Fibroblast of the aortic adventitia (primary cell): ENCODE measurements around the gene TEX29. TPM values are rescaled to one million over a fixed set of nuclear protein-coding genes. Genes with fewer than 3 reads are reported as not detected.

Source experiments
- DNase-seq: peaks from one replicate; pipeline ENCODE4 v3.0.0-alpha.2; 2010; ENCODE audit warnings: low read depth
- H3K4me3 ChIP-seq: 2 replicates; pipeline ENCODE4 v1.5.1; 2011; ENCODE audit warnings: low read depth, mild to moderate bottlenecking, control low read depth, low read length, moderate library complexity
- total RNA-seq: library from RNA; depleted of rRNA; stranded (reverse); fragments of >200 nt; gene quantifications from 2 replicates; pipeline ENCODE4 v1.2.3, GENCODE V29; 2012; ENCODE audit warnings: low replicate concordance
- TF ChIP-seq, protein P1 (sequence below): IDR thresholded peaks from 2 replicates; pipeline ENCODE4 v1.5.1; 2011; ENCODE audit warnings: mild to moderate bottlenecking, low read length, control low read depth, inconsistent platforms; ENCODE audit not compliant: insufficient read depth

The TEX29 gene
- total RNA-seq, 1 donor = not detected

DNA sequence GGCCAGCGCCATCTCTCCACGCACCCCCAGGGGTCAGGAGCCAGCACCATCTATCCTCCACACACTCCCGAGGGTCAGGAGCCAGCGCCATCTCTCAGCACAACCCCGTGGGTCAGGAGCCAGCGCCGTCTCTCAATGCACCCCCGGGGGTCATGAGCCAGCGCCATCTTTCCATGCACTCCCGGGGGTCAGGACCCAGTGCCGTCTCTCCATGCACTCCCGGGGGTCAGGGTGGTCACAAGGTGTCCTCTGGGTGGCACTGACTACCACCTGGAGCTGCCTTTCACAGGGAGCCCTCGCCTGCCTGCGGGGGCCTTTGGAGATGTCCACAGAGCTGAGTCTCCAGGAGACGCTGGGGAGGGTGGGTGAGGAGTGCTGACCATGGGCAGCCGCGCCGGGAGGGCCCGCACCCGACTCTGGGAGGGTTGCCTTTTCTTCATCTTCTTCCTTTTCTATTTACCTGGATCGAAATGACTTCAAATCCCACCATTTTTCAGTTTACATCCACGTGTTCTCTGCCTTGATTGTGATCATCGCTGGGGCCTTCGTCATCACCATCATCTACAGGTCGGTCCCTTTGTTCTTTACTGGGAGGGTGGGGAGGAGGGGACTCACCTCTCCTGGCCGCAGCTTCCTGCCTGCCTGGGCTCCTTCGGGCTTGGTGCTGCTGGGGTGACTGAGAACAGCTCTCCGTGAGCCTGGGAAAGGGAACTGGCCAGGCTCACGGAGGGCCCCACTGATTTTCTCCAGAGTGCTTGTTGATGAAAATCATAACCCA lies 19.1 kb downstream of the TEX29 start:
- no peak overlapping the region for H3K4me3 ChIP-seq
- TF ChIP-seq, protein P1, sequence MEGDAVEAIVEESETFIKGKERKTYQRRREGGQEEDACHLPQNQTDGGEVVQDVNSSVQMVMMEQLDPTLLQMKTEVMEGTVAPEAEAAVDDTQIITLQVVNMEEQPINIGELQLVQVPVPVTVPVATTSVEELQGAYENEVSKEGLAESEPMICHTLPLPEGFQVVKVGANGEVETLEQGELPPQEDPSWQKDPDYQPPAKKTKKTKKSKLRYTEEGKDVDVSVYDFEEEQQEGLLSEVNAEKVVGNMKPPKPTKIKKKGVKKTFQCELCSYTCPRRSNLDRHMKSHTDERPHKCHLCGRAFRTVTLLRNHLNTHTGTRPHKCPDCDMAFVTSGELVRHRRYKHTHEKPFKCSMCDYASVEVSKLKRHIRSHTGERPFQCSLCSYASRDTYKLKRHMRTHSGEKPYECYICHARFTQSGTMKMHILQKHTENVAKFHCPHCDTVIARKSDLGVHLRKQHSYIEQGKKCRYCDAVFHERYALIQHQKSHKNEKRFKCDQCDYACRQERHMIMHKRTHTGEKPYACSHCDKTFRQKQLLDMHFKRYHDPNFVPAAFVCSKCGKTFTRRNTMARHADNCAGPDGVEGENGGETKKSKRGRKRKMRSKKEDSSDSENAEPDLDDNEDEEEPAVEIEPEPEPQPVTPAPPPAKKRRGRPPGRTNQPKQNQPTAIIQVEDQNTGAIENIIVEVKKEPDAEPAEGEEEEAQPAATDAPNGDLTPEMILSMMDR = no peak
- no peak for DNase-seq

DNA sequence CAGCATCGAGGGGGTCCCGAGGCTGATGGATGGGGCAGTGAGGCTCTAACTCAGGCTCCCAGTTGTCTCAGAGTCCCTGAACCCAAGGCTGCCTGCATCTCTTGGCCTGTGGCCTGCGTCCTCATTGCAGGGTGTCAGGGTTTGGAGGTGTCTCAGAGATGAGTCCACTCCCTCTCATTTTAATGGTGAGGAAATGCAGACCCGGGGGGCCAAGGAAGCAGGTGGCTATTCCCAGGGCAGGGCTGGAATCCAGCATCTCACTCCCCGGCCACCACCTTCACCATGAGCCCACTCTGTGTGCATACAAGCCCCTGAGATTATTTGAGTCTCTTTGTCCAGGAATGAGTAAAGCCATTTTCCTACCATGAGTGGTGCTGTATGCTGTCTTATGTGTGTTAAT lies 21.4 kb downstream of the TEX29 start:
- DNase-seq = no peak
- TF ChIP-seq, protein P1 = no peak
- no peak overlapping the region for H3K4me3 ChIP-seq

DNA sequence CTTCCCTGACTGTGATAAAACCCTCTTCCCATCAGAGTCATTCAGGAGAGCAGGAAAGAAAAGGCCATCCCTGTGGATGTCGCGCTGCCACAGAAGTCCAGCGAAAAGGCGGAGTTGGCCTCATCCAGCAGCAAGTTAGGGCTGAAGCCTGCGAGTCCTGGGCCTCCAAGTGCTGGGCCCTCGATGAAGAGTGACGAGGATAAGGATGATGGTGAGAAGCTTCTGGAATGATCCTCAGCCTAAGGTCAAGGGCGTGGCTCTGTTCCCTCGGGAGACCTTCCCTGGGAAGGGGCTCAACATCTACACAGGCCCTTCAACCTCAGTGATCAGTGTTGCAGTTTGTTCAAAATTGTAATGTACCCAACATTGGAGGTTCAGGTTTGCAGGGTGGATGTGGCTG lies 22.3 kb downstream of the TEX29 start:
- no peak for DNase-seq
- no peak overlapping the region for H3K4me3 ChIP-seq
- TF ChIP-seq, protein P1 = no peak

DNA sequence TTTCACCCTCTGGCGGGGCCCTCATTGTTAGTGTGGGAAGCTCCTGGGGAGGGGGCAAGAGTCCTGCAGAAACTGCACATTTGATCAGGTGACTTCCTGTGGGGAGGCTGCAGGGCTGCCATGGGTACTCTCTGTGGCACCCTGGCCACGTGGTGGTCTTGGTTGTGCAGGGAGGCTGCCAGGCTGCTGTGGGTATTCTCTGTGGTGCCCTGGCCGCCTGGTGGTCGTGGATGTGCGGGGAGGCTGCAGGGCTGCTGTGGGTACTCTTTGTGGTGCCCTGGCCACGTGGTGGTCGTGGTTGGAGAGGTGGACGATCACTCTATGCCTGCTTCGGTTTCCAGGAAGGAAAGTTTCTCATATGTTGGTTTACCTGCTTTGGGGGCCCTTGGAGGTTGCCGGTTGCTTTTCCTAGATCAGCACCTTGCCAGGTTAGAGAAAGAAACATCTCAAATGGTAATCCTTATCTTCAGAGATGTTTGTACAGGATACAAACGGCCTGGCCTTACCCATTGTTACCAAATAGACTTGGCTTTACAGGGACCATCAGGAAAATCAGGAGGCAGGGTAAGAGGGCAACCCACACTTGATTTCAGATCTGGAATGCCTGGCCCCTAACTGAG lies 22.9 kb downstream of the TEX29 start:
- no peak overlapping the region for H3K4me3 ChIP-seq
- TF ChIP-seq, protein P1 = no peak
- DNase-seq = no peak

DNA sequence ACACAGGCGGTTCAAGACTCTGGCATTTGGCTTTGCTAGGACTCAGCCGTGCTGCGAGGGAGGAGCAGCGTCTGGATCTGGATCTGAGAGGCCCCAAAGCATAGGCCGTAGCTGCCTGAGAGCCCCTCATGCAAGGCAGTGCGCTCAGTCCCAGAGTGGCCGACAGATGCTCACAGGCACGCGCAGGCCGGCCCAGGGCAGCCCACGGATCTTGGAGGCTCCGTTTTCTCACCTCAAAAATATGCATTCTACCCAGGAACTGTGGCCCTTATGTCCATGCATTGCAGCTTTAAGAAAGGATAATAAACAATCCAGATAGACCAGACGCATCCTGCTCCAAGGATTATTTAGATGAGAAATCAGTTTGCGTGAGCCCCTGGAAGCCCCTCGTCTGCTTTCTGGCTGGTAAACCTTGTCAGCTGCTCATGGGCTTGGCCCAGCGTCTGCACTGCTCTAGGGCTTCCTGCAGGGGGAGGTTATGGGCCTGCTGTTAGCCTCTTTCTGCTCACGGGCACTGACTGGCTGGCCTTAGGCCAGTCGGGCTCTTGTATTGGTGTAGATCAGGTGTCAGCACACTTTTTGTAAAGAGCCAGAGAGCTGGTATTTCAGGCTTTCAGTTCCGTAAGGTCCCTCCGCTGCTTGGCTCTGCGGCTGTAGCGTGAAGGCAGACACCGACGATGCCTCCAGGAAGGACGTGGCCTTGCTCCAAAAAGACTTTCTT lies 24.2 kb downstream of the TEX29 start:
- TF ChIP-seq, protein P1 = peak; percentile 32
- no peak overlapping the region for H3K4me3 ChIP-seq
- peak; percentile 7 for DNase-seq

DNA sequence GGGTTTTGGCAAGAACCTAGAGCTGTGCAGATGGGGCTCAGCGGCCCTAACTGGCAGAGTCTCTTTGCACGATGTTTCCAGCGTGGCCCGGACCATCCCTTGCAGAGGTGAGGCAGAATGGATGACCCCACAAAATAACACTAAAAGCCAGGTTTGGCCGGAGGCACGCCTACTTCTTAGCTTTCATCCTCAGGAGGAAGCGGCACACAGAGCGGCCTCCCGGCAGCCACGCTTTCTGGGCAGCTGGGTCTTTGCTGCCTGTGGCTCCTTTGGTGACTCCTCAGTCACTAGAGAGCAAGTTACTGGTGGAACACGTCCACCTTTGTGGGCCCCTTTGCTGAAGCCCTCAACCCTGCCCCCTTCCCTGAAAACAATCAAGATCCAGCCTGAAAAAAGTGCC lies 25.2 kb downstream of the TEX29 start:
- no peak overlapping the region for H3K4me3 ChIP-seq
- TF ChIP-seq, protein P1 = no peak
- DNase-seq = no peak
